Thyroid gland (tissue), 4 donors: ENCODE results near the gene SIM1. TPM values are rescaled to one million over a fixed set of nuclear protein-coding genes. Genes with fewer than 3 reads are reported as not detected.

Experiments
- DNase-seq, 2 donors: peaks; one replicate each; pipeline ENCODE4 v3.0.0-alpha.2; 2019
- H3K27ac ChIP-seq, 3 donors: fragments of 200-600 bp; sonication (generic); 1 replicate in 2 of 3; 2 replicates in 1 of 3; pipeline ENCODE4 v1.5.1; 2016 to 2019; ENCODE audit warnings: mild to moderate bottlenecking in 1 of 3, moderate library complexity in 1 of 3
- H3K27me3 ChIP-seq: fragments of 200-600 bp; sonication (generic); one replicate; pipeline ENCODE4 v1.5.1; 2019
- H3K36me3 ChIP-seq, 2 donors: fragments of 200-600 bp; sonication (generic); one replicate each; pipeline ENCODE4 v1.5.1; 2016 to 2019
- H3K4me1 ChIP-seq, 2 donors: fragments of 200-600 bp; sonication (generic); one replicate each; pipeline ENCODE4 v1.5.1; 2017 to 2019
- H3K4me3 ChIP-seq, 3 donors: fragments of 200-600 bp; sonication (generic); replicated peaks in 1 of 3; 1 replicate in 2 of 3; 2 replicates in 1 of 3; pipeline ENCODE4 v1.5.1; 2016; ENCODE audit warnings: mild to moderate bottlenecking in 1 of 3
- H3K9me3 ChIP-seq: fragments of 200-600 bp; sonication (generic); one replicate; pipeline ENCODE4 v1.5.1; 2017
- POLR2A ChIP-seq, 2 donors: fragments of 450-650 bp; IDR thresholded peaks; one replicate each; pipeline ENCODE4 v1.6.1; 2017; ENCODE audit warnings: antibody characterized with exemption in 2 of 2, mild to moderate bottlenecking in 2 of 2, moderate library complexity in 1 of 2
- WGBS, 2 donors: methylation state at CpG; one replicate each; pipeline ENCODE4 v1.1.5; 2017; 5-methylcytosine and 5-hydroxymethylcytosine counted together
- intact Hi-C: fragments of 100-400 bp; cut with DNase I; formaldehyde crosslinking; loops from one replicate; pipeline ENCODE4 v1.15.1; 2023
- total RNA-seq, 4 donors: library from RNA; depleted of rRNA; stranded (reverse); fragments of >200 nt; gene quantifications; one replicate each; pipeline ENCODE4 v1.2.3, GENCODE V29; 2016
- TF ChIP-seq, protein P1 (sequence below), 6 experiments: fragments of 200-600 bp in 3 of 6; fragments of 450-650 bp in 3 of 6; sonication (generic) in 3 of 6; IDR thresholded peaks; one replicate each; pipeline ENCODE4 v1.5.1; 2016 to 2019; ENCODE audit warnings: antibody characterized with exemption in 6 of 6, mild to moderate bottlenecking in 2 of 6, inconsistent platforms in 1 of 6, moderate library complexity in 1 of 6

Gene SIM1
- total RNA-seq, 4 donors from 2014 or later: not detected

DNA sequence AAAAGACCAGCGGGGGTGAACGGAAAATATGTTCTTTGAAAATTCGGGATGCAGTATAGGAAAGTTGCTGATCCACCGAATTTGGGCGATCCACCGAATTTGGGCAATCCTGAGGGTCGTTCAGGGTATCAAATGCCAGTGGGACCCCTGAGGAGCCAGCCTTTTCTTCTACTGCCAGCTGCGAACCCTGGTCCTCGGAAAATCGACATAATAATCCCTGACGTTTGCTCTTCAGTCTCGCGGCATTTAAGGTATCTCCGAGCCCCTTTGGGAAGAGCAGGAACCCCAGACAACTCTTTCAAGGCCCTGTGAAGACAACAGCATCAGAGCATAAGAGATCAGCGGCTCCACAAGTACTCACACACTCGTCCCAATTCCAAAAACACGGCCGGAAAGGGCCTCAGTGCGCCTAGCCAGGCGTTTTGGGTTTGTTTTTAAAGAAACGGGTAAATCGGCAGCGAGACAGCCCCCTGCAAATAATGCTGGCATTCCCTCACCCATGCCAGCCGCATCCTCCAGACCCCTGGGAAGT lies 1.0 kb downstream of the SIM1 start:
- no peak for TF ChIP-seq POLR2A (IDR thresholded peaks at IDR 0.05)
- Histone ChIP-seq H3K27me3 (peaks cover 92% of the 10 kb centered on the region), H3K36me3 (no peaks in the 10 kb centered on the region), H3K9me3 (no peaks in the 10 kb centered on the region), H3K4me1 (peaks cover 3 to 24% of the 10 kb centered on the region in 2 donors), H3K27ac (no peak overlapping the region), H3K4me3 (no peak overlapping the region)
- intact Hi-C loops: no loop called here
- WGBS, 2 donors: 6 to 9% methylated on average over 24 of the region's 24 CpGs
- DNase-seq: no peak

DNA sequence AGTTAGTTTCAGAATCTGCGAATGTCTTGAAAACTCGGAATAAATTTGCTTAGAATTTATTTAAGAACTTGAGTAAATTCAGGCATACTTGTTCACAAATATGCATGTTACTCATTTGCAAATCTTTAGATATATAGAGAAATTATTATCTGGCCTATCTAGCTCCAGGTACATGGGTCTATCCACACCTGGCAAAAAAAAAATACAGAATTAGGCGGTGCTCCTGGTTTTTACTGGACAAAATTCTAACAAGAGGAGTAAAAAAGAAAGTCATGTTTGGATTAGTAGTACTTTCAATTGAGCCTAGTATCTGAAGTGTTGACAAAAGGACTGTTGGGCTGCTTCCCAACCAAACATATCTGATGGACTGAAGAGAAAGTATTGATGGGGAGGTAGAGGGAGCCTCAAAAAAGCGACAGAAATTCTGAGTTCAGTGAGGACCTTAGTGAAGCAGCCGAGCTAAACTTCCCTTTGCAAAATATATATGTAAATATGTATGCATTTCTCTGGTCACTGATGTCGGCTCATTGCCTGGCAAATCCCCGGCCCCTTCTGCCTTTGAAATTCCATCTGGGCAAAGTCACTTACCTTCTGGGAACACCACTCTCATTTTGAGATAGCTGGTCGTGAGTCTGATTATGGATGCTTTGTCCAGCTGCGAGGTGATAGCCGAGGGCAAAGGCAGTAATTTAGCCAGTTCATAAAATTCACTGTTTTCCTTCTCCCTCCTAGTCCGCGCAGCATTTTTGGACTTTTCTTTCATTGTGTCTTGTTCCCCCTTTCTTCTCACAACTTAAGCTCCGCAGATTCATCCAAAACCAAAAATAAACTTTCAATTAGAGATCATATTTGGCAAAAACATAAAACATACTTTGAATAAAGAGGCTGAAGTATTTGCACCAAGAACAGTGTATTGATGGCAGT lies 1.8 kb downstream of the SIM1 start:
- Histone ChIP-seq H3K4me3 (no peak overlapping the region), H3K4me1 (peaks cover 3 to 24% of the 10 kb centered on the region in 2 donors), H3K27ac (no peak overlapping the region), H3K9me3 (no peaks in the 10 kb centered on the region), H3K36me3 (no peaks in the 10 kb centered on the region), H3K27me3 (peaks cover 93% of the 10 kb centered on the region)
- TF ChIP-seq, protein P1, sequence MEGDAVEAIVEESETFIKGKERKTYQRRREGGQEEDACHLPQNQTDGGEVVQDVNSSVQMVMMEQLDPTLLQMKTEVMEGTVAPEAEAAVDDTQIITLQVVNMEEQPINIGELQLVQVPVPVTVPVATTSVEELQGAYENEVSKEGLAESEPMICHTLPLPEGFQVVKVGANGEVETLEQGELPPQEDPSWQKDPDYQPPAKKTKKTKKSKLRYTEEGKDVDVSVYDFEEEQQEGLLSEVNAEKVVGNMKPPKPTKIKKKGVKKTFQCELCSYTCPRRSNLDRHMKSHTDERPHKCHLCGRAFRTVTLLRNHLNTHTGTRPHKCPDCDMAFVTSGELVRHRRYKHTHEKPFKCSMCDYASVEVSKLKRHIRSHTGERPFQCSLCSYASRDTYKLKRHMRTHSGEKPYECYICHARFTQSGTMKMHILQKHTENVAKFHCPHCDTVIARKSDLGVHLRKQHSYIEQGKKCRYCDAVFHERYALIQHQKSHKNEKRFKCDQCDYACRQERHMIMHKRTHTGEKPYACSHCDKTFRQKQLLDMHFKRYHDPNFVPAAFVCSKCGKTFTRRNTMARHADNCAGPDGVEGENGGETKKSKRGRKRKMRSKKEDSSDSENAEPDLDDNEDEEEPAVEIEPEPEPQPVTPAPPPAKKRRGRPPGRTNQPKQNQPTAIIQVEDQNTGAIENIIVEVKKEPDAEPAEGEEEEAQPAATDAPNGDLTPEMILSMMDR (IDR thresholded peaks at IDR 0.05): no peak
- TF ChIP-seq POLR2A (IDR thresholded peaks at IDR 0.05): no peak
- no peak for DNase-seq
- intact Hi-C loops: no loop called here
- 13 to 18% methylated on average over 13 of the region's 13 CpGs for WGBS, 2 donors

DNA sequence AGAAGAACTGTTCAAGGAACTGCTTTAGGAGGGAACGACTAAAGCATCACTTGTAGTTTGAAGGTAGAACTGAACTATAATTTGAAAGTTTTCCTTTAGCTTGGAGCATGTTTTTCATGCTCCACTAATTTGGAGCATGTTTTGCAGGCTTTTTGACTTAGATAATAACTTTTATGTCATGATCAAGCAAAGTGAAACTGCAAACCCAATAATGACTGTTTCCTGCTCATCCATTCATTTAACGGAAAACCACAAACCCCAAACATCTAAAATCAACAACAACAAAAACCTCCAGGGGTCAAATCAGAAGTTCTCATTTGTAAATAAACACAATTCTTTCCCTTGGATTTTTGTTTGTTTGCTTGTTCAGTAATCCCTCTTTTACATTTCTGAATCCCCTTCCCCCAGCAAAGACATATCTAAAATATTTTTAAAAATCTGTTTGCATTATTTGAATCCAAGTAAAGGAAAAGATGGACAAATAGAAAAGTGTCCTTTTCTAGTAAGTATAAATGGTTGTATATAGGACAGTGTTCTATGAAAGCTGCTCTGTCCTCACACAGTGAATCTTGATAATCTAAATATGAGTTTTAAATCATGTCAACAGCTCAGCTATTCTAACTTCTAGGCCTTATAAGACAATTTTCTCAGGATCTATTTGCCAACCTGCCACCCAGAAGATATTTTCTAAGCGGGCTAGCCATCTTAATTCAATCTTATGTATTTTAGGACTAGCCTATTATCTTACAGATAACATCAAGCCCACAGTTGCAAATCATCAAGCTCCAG lies 2.6 kb downstream of the SIM1 start:
- no peak overlapping the region for H3K4me3 ChIP-seq
- intact Hi-C loops: no loop called here
- WGBS, 2 donors: 12 to 17% methylated on average over 3 of the region's 3 CpGs

DNA sequence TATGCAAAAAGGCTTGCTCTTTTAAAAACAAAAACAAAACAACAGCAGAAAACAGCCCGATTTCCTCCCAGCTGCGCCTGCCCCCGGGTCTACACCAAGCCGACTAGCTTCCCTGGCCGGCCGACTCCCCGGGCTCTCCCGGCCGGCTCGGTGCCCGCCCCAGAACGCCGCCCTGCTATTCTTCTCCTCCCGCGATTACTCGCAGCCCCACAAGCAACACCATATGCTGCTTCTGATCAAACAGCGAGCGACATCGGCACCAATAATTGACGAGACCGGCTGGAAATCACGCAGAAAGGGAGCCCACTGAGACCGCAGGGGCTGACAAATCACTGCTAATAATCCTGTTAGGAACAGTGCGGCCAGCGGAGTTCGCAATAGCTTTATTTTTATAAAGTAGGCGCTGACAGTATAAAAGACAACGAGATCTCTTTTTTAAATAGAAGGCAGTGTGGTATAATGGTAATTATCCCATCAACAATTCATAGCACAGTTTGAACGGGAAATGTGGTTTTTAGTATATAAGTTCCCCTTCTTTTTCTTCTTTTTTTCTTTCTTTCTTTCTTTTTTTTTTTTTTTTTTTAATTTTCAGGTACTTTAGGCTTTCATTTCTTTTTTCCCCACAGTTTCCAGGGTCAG lies 3.3 kb downstream of the SIM1 start:
- Histone ChIP-seq H3K4me3 (no peak overlapping the region), H3K4me1 (peaks cover 3 to 12% of the 10 kb centered on the region in 2 donors), H3K36me3 (no peaks in the 10 kb centered on the region), H3K9me3 (no peaks in the 10 kb centered on the region), H3K27ac (no peak overlapping the region), H3K27me3 (peaks cover 92% of the 10 kb centered on the region)
- WGBS, 2 donors: 9 to 11% methylated on average over 29 of the region's 29 CpGs
- DNase-seq: no peak
- intact Hi-C loops: no loop called here
- TF ChIP-seq, protein P1 (IDR thresholded peaks at IDR 0.05): no peak
- no peak for TF ChIP-seq POLR2A (IDR thresholded peaks at IDR 0.05)

More for the DNA sequence above, 2.6 kb downstream of the SIM1 start:
- no peaks in the 10 kb centered on the region for H3K36me3 ChIP-seq
- peaks cover 3 to 18% of the 10 kb centered on the region in 2 donors for H3K4me1 ChIP-seq
- H3K27me3 ChIP-seq: peaks cover 93% of the 10 kb centered on the region
- H3K9me3 ChIP-seq: no peaks in the 10 kb centered on the region
- no peak overlapping the region for H3K27ac ChIP-seq
- DNase-seq: no peak
- no peak for TF ChIP-seq POLR2A (IDR thresholded peaks at IDR 0.05)
- TF ChIP-seq, protein P1 (IDR thresholded peaks at IDR 0.05): no peak

DNA sequence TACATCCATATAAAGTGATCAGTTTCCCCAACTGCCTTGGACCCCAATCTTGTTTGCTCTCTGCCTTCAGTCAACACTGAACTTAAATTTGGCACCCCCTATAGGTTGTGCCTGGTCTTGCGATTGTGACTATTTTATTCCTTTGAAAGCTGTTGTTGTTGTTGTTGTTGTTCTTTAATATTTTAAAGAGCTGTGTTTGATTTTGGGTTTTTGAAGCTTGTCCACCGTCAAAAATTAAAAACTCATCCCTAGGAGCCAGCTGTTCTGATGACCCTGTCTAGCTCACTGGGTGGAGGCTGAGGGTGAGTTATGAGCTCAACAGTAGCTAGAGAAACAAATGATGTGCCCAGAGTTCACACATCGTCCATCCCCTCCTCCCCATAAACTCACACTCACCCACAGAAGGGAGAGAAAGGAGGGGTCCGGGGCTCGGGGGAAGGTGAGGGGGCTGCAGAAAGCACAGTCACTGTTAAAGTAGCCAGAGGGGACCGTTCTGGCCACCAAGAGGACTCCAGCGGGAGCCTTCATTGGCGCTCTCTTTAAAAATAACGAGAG lies 4.0 kb downstream of the SIM1 start:
- H3K4me3 ChIP-seq: no peak overlapping the region
- 3 to 7% methylated on average over 9 of the region's 9 CpGs for WGBS, 2 donors
- no peaks in the 10 kb centered on the region for H3K36me3 ChIP-seq
- peaks cover 92% of the 10 kb centered on the region for H3K27me3 ChIP-seq
- peaks cover 3 to 12% of the 10 kb centered on the region in 2 donors for H3K4me1 ChIP-seq
- TF ChIP-seq, protein P1 (IDR thresholded peaks at IDR 0.05): peak in 1 of 6 experiments; percentile 6
- no peak for TF ChIP-seq POLR2A (IDR thresholded peaks at IDR 0.05)
- H3K27ac ChIP-seq: no peak overlapping the region
- intact Hi-C loops: no loop called here
- H3K9me3 ChIP-seq: no peaks in the 10 kb centered on the region
- DNase-seq: no peak
